HepG2 (cell line): ENCODE results near the gene CSTB.

ENCODE experiments used
- CTCF ChIP-seq: sonication (generic); formaldehyde crosslinking; IDR thresholded peaks from 2 replicates; pipeline ENCODE4 v1.5.0; 2020; ENCODE audit warnings: mild to moderate bottlenecking, missing genetic modification reagents, moderate library complexity
- KAT7 ChIP-seq: IDR thresholded peaks from 2 replicates; pipeline ENCODE4 v1.6.1; 2018; ENCODE audit warnings: borderline replicate concordance, missing compliant biosample characterization
- KDM1A ChIP-seq: IDR thresholded peaks from 2 replicates; pipeline ENCODE4 v1.6.1; 2016; ENCODE audit warnings: missing compliant biosample characterization
- MYC ChIP-seq: sonication (generic); formaldehyde crosslinking; IDR thresholded peaks from 2 replicates; pipeline ENCODE4 v1.9.0; 2021; ENCODE audit warnings: missing genetic modification reagents, borderline replicate concordance
- PATZ1 ChIP-seq: sonication (generic); formaldehyde crosslinking; IDR thresholded peaks from 2 replicates; pipeline ENCODE4 v1.4.0; 2020; ENCODE audit warnings: missing genetic modification reagents
- PHF8 ChIP-seq: sonication (generic); formaldehyde crosslinking; IDR thresholded peaks from 2 replicates; pipeline ENCODE4 v1.5.0; 2020; ENCODE audit warnings: missing genetic modification reagents
- POLR2AphosphoS5 ChIP-seq: IDR thresholded peaks from 2 replicates; pipeline ENCODE4 v1.6.1; 2012; ENCODE audit warnings: low read depth, low read length
- RAD21 ChIP-seq: fragments of 450-650 bp; formaldehyde crosslinking; IDR thresholded peaks from 2 replicates; pipeline ENCODE4 v1.5.0; 2020; ENCODE audit warnings: mild to moderate bottlenecking
- SALL2 ChIP-seq: sonication (generic); formaldehyde crosslinking; IDR thresholded peaks from 2 replicates; pipeline ENCODE4 v1.8.1; 2023; ENCODE audit warnings: mild to moderate bottlenecking, missing genetic modification reagents, inconsistent platforms
- TBP ChIP-seq: sonication (generic); formaldehyde crosslinking; IDR thresholded peaks from 2 replicates; pipeline ENCODE4 v1.5.0; 2020; ENCODE audit warnings: missing genetic modification reagents
- TCF7L2 ChIP-seq: IDR thresholded peaks from 2 replicates; pipeline ENCODE4 v1.6.1; 2011; ENCODE audit warnings: mild to moderate bottlenecking, low read depth, low read length, moderate library complexity
- THAP7 ChIP-seq: sonication (generic); formaldehyde crosslinking; IDR thresholded peaks from 2 replicates; pipeline ENCODE4 v1.8.1; 2023; ENCODE audit warnings: mild to moderate bottlenecking, missing genetic modification reagents
- ZNF660 ChIP-seq: sonication (generic); formaldehyde crosslinking; IDR thresholded peaks from 2 replicates; pipeline ENCODE4 v1.5.1; 2020; ENCODE audit warnings: mild to moderate bottlenecking, low read depth, missing genetic modification reagents, borderline replicate concordance
- TF ChIP-seq, protein P1 (sequence below): sonication (generic); formaldehyde crosslinking; IDR thresholded peaks from 2 replicates; pipeline ENCODE4 v1.4.0; 2020; ENCODE audit warnings: missing genetic modification reagents

DNA sequence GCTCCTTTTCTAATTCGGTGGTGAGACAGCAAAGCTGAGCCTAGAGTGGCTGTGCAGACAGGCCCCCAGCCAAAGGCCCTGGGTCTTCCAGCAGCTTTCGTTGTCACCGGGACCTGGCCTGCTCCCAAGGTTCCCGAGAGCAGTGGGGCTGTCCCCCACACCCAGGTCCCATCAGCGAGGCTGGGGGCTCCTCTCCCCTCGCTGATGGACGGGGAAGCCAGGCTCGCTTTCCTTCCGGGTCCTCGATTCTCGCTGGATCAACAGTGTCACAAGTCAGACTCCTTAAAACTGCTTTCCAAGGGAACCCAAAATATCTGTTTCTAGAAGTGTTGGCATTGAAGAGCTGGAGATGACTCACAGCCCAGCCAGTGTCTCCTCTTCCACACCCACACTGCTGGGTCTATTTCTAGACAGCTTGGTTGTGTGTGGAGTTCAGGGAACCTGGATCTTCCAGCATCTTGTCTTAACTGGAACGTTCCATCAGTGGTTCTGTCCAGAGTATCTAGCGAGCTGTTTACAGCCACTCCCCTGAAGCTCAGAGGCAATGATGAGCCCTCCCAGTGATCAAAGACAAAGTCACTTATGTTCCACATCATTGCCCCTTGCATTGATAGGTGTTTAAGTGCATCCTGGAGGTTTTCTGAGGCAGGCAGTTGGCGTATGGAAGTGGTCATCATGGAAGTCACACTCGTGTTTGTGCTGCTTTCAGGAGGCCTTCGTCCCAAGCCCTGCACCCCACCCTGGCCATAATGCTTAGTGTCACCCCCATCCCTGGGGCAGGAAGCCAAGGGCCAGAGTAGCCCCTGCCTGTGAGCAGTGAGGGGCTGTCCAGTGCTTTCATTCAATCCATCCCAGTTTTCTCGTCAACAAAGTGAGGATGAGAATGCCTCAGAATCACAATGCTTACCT is 48.5 kb upstream of the CSTB start:
- no peak for TF ChIP-seq TCF7L2
- no peak for TF ChIP-seq POLR2AphosphoS5
- no peak for TF ChIP-seq SALL2
- TF ChIP-seq PHF8 (CRISPR knock-in tag), result no peak
- no peak for TF ChIP-seq RAD21 (CRISPR knock-in tag)
- TF ChIP-seq, protein P1, sequence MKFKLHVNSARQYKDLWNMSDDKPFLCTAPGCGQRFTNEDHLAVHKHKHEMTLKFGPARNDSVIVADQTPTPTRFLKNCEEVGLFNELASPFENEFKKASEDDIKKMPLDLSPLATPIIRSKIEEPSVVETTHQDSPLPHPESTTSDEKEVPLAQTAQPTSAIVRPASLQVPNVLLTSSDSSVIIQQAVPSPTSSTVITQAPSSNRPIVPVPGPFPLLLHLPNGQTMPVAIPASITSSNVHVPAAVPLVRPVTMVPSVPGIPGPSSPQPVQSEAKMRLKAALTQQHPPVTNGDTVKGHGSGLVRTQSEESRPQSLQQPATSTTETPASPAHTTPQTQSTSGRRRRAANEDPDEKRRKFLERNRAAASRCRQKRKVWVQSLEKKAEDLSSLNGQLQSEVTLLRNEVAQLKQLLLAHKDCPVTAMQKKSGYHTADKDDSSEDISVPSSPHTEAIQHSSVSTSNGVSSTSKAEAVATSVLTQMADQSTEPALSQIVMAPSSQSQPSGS (CRISPR knock-in tag), result no peak
- no peak for TF ChIP-seq THAP7 (CRISPR knock-in tag)
- TF ChIP-seq ZNF660 (CRISPR knock-in tag), result no peak
- no peak for TF ChIP-seq CTCF
- TF ChIP-seq MYC (CRISPR knock-in tag), result no peak
- no peak for TF ChIP-seq KAT7 (CRISPR knock-in tag)
- TF ChIP-seq KDM1A (CRISPR knock-in tag), result no peak
- no peak for TF ChIP-seq PATZ1
- TF ChIP-seq TBP, result no peak
